ENCODE results near the gene RACK1.

- TF ChIP-seq CTCF (IDR thresholded peaks at IDR 0.05; ENCODE audit: low read length) (0 out of 2 replicates have a peak, but pooled peaks have one; percentile 3), EZH2 (IDR thresholded peaks at IDR 0.05; ENCODE audit: borderline replicate concordance, low read length) (no peak)
Measured at GRCh38 chr5:181221792-181222629, 21.7 kb downstream of the RACK1 start.

All from OCI-LY1 (cell line).